RWPE1 (cell line): Measurements from ENCODE around the gene NPHP3.

Experiments
- CTCF ChIA-PET: fragments of 350-600 bp; sonication (Branson Sonifier 250); formaldehyde crosslinking; extraction: SDS; loops from one replicate; lab custom pipeline; 2021; lab: Yijun Ruan, JAX
- POLR2A ChIA-PET: fragments of 400-600 bp; formaldehyde crosslinking; extraction: SDS; loops from one replicate; lab custom pipeline; 2020; ENCODE audit warnings: antibody characterized with exemption; ENCODE audit not compliant: low non-redundant PET; lab: Yijun Ruan, JAX
- DNase-seq: peaks from one replicate; pipeline ENCODE4 v3.0.0; 2012; ENCODE audit warnings: low spot score
- H3K27ac ChIP-seq: fragments of 450-650 bp; 2 replicates; pipeline ENCODE4 v1.5.1; 2017
- TF ChIP-seq, protein P1 (sequence below): fragments of 450-650 bp; conservative IDR thresholded peaks from 2 replicates; pipeline ENCODE4 v1.5.1; 2017; ENCODE audit warnings: low read depth, mild to moderate bottlenecking

NPHP3 gene

DNA sequence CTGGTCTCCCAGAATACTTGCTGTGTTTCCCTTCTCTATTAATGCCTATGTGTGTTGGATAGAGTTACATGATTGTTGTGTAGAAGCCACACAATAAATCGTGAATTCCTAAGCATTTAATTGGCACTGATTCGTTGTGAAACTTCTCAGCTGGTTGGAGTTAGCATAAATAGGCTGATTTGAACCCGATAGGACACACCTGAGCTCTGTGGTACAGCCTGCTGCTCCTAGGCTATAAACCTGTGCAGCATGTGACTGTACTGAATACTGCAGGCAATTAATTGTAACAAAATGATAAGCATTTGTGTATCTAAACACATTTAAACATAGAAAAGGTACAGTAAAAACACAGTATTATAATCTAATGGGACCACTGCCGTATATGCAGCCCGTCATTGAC is 67.5 kb downstream of the NPHP3 start:
- ChIA-PET POLR2A (no interaction called here), CTCF (interaction anchor here (0.6 kb wide), 1 partner anchor 296 kb away, joined by 3 read pairs; no protein-coding TSS in a partner anchor)
- no peak for DNase-seq
- H3K27ac ChIP-seq: no peak overlapping the region
- TF ChIP-seq, protein P1, sequence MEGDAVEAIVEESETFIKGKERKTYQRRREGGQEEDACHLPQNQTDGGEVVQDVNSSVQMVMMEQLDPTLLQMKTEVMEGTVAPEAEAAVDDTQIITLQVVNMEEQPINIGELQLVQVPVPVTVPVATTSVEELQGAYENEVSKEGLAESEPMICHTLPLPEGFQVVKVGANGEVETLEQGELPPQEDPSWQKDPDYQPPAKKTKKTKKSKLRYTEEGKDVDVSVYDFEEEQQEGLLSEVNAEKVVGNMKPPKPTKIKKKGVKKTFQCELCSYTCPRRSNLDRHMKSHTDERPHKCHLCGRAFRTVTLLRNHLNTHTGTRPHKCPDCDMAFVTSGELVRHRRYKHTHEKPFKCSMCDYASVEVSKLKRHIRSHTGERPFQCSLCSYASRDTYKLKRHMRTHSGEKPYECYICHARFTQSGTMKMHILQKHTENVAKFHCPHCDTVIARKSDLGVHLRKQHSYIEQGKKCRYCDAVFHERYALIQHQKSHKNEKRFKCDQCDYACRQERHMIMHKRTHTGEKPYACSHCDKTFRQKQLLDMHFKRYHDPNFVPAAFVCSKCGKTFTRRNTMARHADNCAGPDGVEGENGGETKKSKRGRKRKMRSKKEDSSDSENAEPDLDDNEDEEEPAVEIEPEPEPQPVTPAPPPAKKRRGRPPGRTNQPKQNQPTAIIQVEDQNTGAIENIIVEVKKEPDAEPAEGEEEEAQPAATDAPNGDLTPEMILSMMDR: no peak

DNA sequence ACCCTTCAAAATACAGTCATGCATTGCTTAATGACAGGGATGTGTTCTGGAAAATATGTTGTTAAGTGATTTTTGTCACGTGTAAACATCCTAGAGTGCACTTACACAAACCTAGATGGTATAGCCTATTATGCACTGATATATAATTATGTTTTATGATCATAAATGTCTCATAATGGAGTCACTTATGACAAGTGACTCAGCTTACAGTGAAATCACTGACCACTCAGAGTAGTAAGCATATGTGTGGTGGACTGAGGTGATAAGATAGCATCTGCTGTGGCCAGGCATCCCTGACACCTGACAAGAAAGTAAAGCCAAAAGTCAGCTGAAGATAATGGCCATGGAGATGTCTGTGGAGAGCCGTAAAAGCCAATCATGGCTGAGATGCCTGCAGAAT is 68.0 kb downstream of the NPHP3 start:
- CTCF ChIA-PET: interaction anchor here (0.6 to 0.9 kb wide), 2 partner anchors 13 to 295 kb away, joined by 3 read pairs; no protein-coding TSS in a partner anchor
- TF ChIP-seq, protein P1: no peak
- POLR2A ChIA-PET: no interaction called here
- no peak for DNase-seq
- H3K27ac ChIP-seq: no peak overlapping the region

DNA sequence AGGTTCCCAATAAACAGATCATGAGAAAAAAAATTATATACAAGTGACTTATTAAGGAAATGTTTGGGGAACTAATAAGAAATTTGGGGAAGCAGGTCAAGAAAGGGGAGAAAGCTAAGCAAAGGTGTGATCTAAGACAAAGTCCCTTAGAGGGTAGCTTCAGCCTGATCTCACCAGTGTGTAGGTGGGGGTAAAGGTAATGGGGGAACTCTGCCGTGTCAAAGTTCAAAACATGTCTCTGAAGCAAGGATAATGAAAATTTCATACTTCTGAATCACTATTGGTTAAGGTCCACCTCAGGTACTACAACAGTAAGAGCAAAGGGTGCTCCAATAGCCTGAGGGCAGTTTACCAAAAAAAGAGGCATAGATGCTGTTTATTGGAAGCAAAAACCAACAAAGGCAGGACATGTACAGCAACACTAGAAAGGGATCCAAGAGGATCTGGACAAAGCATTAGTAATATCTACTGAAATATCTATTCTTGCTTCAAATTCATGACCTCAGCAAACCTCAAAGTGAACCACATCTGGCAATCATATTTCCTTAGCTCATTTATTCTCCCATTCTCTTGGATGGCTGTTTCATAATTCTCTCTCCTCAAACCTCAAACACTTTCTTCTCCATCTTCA is 69.5 kb downstream of the NPHP3 start:
- DNase-seq: no peak
- ChIA-PET POLR2A (no interaction called here), CTCF (no interaction called here)
- TF ChIP-seq, protein P1: no peak
- H3K27ac ChIP-seq: no peak overlapping the region

DNA sequence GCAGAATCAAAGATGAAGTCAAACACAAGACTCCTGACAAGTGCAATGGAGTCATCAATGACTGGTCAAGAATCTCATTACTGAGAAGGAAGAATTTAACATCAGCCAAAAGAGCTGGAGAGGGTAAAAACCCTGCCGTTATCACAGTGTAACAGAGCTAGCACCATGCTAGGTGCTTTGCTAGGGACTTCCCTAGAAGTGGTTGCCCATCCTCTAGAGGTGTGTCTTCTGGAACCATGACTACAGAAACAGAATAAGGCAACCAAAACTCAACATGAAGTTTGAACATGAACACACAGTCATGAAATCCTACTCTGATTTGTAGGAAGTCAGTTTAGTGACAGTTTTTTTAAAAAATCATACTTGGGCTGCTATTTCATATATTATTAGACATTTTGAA is 72.1 kb downstream of the NPHP3 start:
- no peak for DNase-seq
- ChIA-PET CTCF (interaction anchor here (0.5 kb wide), 1 partner anchor 182 kb away, joined by 5 read pairs; no protein-coding TSS in a partner anchor), POLR2A (no interaction called here)
- H3K27ac ChIP-seq: no peak overlapping the region
- TF ChIP-seq, protein P1: no peak

DNA sequence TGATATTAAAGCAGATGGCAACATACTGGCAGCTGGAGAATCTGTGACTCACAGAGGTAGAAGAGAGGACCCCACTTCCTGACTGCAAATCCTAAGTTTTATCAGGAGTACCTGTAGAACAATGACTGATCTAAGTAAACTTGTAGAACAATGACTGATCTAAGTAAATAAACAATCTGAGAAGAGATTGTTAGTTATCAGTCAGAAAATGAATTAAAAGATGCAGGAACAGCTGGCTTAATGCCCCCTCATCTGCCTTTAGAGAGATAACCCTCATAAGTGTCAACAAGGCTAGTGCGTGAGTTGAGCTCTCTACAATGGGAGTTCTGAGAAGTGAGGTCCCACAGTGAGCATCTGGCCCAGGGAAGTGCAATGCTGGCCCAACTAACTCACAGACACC is 77.2 kb downstream of the NPHP3 start:
- CTCF ChIA-PET: interaction anchor here (0.8 kb wide), 1 partner anchor 124 kb away, joined by 3 read pairs; no protein-coding TSS in a partner anchor
- TF ChIP-seq, protein P1: no peak
- POLR2A ChIA-PET: no interaction called here
- DNase-seq: no peak
- H3K27ac ChIP-seq: no peak overlapping the region

DNA sequence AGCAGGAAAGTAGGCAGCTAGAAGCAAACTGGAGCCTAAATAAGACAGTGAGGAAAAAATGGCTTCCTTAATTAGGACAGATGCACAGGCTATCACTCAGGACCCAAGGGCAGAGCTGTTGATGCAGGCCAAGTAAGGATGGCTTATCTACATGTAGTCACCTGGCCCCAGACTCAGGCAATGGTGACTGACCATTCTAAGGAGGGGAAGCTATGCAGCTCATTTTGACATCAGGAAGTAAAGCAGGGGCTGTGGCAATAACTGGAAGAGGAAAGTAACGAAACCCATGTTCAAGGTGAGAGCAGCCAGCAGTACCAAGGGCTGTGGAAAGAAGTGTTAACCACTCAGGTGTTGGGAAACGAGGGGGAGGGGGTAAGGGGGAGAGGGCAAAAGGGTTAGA is 78.8 kb downstream of the NPHP3 start:
- POLR2A ChIA-PET: interaction anchor here (0.6 kb wide), 1 partner anchor 110 kb away, joined by 6 read pairs; no protein-coding TSS in a partner anchor
- CTCF ChIA-PET: interaction anchor here (0.6 to 2.2 kb wide), 4 partner anchors 106 to 179 kb away, joined by 3 to 28 read pairs (median 4); no protein-coding TSS in a partner anchor

More for the DNA sequence above, 78.8 kb downstream of the NPHP3 start:
- DNase-seq: no peak
- TF ChIP-seq, protein P1: no peak
- no peak overlapping the region for H3K27ac ChIP-seq
